CMK (cell line): Measurements from ENCODE around the gene PHF1.
"Not testable (repeated sequence)": the region's sequence is repeated elsewhere in the genome, so short reads cannot be mapped to it uniquely, and the experiment has no call there.

Experiments used
- DNase-seq: peaks from one replicate; pipeline ENCODE4 v3.0.0-alpha.2; 2010; ENCODE audit warnings: low read depth

Gene PHF1

DNA sequence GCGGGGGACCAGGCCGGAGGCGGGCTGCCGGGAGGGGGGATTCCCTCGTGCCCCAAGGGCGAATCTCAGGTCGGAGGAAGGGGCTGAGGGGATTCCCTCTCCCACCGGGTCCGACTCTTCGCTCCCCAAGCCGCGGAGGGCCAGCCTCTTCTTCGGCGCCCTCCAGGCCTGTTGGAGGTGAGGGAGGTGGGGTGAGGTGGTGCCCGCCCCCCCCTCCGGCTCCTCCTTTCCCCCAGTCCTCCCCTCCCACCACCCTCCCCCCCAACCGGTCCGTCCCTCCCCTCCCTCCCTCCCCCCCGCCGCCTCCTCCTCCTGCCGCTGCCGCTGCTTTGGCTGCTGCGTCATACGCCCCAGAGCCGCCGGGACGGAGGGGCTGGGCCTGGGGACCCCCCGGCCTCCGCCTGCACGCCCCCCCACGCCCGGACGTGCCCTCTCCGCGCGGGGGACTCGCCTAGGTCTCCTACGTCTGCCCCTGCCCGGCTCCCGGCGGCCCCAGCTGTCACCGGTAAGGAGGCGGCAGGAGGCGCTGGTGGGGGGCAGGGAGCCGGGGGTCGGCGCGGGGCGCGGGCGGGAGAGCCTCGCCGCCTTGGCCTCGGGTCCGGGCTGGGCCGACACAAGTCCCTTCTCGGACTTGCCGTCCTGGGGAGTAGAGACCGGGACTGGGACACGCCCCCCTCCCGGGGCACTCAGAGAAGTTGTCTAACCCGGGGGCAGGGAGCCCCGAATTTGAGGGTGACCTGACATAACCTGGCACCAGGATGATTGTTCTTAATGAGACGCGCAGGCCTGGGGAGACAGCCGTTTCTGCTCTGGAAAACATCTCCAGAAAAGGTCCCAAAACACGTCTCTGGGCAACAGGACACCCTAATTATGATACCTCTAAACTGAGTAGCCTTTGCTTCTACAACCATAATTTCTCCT, at the start of gene PHF1:
Gene PHF1, plus strand, starts transcription at position 304 of the 921 bp plus-strand sequence. CDS start 1,250 bp downstream, outside the sequence.
- no peak for DNase-seq

- not testable (repeated sequence) for DNase-seq
Observed at GRCh38 chr6:33363486-33363885, 47.3 kb upstream of the PHF1 start.

- peak; percentile 38 for DNase-seq
Observed at GRCh38 chr6:33364475-33365205, 46.2 kb upstream of the PHF1 start.

DNA sequence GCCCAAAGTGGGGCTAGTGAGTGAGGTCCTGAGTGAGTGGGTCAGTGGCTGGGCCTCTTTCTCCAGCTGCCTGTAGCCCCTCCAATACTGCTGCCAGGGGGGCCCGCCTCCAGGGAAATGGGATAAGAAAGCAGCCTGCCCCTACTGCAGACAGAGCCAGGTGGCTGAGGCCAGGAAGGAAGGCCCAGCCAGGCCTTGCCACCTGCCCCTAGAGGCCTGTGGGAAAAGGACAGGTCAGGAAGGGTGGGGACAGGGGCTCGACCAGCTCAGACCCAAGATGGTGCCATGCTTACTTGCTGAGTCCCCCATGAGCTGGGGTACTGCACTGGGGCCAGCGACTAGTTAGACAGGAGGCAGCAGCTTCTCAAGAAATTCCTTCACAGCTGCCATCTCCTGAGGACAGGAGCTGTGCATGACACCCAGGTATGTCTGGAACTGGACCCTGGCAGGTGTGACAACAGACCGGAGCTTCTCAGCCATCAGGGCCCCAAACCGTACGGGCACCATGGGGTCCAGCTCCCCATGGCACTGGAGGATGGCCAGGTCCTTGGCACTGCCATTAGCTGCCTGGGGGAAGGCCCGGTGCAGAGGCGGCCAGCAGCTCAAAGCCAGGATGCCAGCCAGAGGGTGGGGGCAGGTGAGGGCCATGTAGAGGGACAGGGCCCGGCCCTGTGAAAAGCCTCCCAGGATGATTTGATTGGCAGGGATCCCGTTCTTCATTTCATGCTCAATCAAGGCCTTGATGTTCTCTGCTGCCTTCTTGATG, 45.4 kb upstream of the PHF1 start:
- not testable (repeated sequence) for DNase-seq

- DNase-seq, result no peak
Observed at GRCh38 chr6:33367009-33367714, 43.7 kb upstream of the PHF1 start.

DNA sequence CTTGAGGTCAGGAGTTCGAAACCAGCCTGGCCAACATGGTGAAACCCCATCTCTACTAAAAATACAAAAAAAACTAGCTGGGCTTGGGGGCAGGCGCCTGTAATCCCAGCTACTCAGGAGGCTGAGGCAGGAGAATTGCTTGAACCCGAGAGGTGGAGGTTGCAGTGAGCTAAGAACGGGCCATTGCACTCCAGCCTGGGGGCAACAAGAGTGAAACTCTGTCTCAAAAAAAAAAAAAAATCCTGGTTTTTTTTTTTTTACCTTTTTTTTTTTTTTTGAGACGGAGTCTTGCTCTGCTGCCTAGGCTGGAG, 43.1 kb upstream of the PHF1 start:
- not testable (repeated sequence) for DNase-seq

GRCh38 chr6:33371901-33372300, 38.9 kb upstream of the PHF1 start:
- DNase-seq, result not testable (repeated sequence)

DNA sequence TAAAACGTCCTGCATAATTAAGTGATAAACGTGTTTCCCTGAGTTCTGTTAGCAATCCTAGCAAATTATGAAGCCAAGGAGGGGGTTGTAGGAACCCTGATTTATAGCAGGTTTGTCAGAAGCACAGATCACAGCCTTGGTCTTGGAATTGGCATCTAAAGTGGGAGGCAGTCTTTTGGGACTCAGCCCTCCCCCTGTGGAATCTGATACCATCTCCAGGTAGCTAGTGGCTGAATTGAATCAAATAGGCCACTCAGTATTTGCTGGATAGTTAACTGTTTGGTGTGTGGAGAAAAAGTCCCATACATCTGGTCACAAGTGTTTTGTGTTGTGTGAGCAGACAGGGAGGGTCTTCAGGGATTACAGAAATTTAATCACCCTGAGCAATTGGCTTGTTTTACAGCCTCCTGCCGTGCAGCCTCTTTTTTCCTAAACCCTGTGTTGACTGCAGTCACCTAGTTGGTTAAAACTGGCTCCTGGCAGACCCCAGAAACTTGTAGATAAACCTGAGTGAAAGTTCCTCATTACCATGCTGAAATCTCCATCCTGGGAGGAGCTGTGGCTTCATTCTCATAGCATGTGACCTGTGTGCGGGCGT, 38.2 kb upstream of the PHF1 start:
- DNase-seq, result no peak

DNA sequence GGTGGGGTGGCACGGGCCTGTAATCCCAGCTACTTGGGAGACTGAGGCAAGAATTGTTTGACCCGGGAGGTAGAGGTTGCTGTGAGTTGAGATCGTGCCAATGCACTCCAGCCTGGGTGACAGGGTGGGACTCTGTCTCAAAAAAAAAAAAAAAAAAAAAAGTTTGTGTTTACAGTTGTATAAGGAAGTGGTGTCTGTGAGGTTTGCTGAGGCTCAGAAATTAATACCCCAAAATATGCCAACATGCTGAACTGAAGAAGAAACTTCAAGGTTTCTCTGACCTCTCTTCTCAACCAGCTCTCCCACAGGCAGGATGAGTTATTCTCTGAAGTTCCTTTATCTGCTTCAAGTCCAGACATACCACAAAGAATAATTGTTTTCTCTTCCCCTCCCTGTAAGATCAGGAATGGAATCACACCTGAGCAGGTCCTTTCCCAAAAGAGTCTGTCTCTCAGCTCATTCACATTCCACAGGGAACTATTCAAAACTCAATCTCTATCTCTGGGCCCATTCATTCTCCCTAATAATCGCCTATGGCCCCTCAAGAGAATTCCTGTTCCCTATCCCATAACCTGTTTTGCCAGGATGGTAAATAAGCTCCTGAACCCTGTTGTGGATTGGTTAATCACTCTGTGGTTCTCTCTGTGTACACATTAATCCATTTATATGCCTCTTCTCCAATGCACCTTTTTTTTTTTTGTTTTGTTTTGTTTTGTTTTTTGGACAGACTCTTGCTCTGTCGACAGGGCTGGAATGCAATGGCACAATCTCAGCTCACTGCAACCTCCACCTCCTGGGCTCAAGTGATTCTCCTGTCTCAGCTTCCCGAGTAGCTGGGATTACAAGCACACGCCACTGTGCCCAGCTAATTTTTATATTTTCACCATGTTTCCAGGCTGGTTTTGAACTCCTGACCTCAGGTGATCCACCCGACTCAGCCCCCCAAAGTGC, 36.6 kb upstream of the PHF1 start:
- DNase-seq, result no peak

- DNase-seq, result no peak
Observed at GRCh38 chr6:33375143-33375671, 35.6 kb upstream of the PHF1 start.

DNA sequence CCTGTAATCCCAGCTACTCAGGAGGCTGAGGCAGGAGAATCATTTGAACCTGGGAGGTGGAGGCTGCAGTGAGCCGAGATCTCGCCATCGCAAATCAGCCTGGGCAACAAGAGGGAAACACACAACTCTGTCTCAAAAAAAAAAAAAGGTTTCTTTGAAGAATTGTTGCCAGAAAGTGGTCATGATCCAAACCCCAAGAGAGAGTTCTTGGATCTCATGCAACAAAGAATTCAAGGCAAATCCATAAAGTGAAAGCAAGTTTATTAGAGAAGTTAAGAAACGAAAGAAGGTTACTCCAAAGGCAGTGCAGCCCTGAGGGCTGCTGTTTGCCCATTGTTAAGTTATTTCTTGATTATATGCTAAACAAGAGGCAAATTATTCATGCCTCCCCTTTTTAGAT, 33.6 kb upstream of the PHF1 start:
- DNase-seq, result no peak

DNA sequence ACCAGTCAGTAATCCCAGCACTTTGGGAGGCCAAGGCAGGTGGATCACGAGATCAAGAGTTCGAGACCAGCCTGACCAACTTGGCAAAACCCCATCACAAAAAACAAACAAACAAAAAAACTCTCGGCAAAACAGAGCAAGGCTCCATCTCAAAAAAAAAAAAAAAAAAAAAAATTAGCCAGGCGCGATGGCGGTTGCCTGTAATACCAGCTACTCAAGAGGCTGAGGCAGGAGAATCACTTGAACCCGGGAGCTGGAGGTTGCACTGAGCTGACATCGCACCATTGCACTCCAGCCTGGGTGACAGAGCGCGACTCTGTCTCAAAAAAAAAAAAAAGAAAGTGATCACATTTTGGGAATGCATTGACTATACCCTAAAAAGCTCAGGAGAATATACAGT, 31.6 kb upstream of the PHF1 start:
- DNase-seq, result not testable (repeated sequence)

DNA sequence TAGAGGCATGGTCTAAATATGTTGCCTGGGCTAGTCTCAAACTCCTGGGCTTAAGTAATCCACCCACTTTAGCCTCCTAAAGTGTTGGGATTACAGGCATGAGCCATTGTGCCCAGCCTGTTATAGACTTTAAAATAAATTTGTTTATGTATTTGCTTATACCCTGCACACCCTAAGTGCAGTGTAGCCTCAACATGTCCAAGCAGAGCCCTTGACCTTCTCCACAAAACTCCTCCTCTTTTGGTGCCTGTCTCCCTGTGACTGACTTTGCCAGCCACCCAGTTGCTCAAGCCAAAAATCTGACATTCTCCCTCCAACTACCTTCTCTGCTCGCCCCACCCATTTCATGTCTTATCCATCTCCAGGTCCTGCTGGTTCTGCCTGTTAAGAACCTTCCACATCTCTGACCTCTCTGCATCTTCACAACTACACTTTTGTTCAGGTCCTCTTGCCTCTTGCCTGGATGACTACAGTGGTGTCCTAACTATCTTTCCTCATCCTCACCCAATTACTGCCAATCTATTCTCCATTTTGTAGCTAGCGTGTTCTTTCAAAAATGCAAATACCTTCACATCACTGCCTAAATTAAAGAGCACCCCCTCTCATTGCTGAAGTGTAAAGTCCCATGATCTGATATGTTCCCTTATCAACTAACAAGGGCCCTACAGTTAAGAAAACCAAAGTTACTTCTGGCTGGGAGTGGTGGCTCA, 30.4 kb upstream of the PHF1 start:
- DNase-seq, result no peak

- no peak for DNase-seq
Observed at GRCh38 chr6:33383427-33384185, 27.2 kb upstream of the PHF1 start.

GRCh38 chr6:33384581-33385020, 26.2 kb upstream of the PHF1 start:
- DNase-seq, result no peak

GRCh38 chr6:33390173-33390572, 20.6 kb upstream of the PHF1 start:
- DNase-seq, result no peak

DNA sequence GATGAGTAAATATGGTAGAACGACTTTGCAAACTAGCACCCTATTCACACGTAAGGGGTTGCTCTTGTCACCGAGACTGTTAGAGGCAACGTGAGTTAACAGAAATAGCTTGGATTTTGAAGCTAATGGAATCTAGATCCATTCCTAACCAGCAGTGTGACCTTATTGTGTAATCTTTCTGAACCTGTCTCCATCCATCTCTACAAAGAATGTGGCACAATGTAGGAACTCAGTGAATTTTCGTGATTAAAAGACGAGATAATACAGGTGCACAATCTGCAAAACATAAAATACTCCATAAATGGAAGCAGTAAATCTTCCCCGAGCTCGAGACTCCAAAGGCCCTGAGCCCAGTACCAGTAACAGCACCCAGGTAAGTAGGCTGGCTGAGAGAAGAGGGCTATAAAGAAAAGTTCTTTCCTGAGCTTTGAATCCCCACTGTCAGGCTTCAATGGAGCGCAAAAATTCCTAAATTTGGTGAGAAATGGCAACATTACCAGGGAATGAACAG, 20.0 kb upstream of the PHF1 start:
- no peak for DNase-seq

- peak; percentile 99 for DNase-seq
Observed at GRCh38 chr6:33391278-33391921, 19.4 kb upstream of the PHF1 start, which contains the start of gene KIFC1. Gene KIFC1, plus strand, starts transcription at chr6:33391823. Its CDS starts 163 bp downstream, at chr6:33391986.
